Esophagus mucosa (tissue), 1 donor: ENCODE results near the gene PTPRN2. TPM values are rescaled to one million over a fixed set of nuclear protein-coding genes. Genes with fewer than 3 reads are reported as not detected.

Experiments used
- ATAC-seq: fragments of 200-7000 bp; cut with Tn5 transposase; one replicate; pipeline ENCODE4 v1.9.1; 2020
- total RNA-seq: library from RNA; stranded (reverse); gene quantifications from one replicate; pipeline ENCODE4 v1.2.4, GENCODE V29; 2023
- donor health status: DM: yes; HTN: yes; CAD: no.

Gene PTPRN2
- total RNA-seq, 1 donor from 2014 or later: 0.44 TPM

DNA sequence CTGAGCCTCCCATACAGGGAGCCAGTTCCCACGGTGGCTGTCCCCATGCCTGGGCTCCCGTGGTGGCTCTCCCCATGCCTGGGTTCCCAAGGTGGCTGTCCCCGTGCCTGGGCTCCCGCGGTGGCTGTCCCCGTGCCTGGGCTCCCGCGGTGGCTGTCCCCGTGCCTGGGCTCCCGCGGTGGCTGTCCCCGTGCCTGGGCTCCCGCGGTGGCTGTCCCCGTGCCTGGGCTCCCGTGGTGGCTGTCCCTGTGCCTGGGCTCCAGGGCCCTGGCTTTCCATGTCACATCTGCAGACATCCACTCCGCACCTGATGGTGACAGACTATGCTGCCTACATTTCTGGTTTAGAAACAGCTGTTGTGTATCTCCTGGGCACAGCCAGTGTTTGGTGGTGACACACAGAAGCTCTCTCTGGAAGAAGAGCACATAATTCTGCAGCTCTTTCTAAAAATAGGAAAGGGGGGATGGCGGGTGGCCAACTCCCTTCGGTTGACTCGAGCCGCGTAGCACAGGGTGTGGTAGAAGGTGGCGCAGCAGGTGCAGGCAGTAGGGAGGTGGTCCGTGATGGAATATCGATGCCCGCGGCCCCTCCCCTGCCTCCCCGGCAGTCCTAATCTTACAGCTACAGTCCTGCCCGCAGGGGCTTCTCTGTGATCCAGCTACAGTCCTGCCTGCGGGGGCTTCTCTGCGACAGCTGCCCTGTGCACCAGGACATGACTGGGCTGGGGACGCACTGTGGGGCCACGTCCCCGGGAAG, 999.6 kb downstream of the PTPRN2 start:
- no peak for ATAC-seq

DNA sequence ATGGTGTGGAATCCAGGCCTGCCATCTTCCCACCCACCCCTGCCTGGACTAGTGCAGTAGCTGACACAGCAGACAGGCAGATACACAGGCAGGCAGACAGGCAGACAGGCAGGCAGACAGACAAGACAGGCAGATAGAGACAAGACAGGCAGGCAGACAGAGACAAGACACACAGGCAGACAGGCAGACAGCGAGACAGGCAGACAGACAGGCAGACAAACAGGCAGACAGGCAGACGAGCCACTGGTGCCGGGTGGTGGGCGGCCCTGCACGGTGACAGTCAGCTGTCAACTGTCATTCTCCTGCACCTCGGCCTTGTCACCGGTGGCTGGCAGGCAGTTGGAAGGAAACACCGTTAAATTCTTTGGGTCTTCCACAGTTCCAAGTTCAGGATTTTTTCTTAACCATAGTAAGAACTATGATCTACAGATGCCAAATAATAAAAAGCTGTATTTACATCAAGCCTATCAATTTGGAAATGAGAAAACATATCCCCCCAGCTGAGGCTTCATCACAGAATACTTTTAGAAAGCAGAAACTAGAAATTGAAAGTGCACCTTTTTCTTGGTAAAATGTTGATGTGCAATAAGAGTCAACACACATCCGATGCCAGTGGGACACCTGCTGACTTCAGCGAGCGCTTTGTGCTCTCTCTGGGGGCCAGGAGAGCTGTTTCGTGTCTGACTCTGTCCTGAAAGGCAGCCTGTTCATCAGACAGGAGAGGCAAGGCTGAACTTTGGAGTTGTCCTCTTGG, 1000.4 kb downstream of the PTPRN2 start:
- no peak for ATAC-seq

DNA sequence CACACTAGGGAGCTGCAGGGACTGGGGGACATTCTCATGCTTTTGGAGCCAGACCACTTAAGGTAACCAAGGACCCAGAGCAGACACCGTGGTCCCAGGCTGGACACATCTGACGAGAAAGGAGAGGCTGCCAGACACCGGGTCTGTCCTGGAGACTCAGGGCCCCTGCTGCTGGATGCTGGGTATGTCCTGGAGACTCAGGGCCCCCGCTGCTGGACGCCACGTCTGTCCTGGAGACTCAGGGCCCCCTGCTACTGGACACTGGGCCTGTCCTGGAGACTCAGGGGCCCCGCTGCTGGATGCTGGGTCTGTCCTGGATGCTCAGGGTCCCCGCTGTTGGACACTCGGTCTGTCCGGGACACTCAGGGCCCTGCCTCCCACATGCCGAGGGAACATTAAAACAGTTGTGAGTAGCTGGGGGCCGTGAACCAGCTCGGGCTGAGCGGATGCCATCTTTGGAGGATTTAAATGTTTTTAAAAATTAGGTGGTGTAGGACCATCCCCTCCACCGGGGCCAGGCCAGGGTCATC, 1001.1 kb downstream of the PTPRN2 start:
- no peak for ATAC-seq

DNA sequence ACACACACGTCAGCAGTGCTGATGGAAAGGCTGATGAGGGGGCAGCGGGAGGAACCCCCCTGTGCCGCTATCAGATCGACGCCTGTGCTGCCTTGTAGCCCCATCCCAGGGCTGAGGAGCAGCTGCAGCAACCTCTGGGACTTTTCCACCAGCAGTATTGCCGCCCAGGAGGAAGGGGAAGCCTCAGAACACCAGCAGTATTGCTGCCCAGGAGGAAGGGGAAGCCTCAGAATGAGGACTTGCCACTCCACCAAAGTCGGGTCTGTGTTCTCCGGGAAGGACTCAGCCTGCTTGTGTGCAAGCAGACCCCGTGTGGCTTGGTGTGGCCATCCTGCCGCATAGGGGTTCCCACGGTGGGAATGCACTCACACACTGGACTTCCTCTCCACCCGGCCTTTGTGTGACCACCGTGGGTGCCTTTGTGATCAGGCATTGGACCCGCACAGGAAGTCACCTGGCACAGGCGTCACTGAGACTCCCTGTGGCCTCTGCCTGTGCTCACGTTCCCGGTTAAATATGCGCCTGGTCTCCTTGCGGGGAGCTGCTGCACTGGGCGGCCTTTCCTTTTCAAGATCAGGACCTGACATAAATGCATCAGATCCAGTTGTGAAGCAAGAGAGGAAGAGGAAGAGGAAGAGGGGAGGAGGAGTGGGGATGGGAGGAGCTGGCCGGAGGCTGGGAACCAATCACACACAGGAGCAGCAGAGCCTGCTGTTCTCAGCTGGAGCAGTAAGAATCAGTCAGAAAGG, 1002.3 kb downstream of the PTPRN2 start:
- no peak for ATAC-seq

DNA sequence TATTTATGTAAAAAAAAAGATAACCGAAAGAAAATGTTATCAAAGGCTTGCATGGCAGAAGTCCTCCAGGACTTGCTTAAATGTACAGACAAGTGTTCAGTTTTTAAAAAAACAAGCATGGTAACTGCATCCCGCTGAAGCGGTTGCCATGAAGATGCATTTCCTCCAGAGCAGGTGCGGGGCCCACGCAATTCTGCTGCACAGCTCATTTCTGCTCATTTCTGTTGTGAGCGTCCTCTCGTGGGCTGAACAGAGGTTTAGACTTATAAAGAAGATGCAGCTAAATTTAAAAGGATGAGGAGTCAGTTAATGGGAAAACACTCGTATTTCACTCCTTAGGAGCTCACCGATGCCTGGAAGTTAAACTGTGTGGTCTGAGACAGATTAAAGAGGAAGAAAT, 1003.2 kb downstream of the PTPRN2 start:
- no peak for ATAC-seq

DNA sequence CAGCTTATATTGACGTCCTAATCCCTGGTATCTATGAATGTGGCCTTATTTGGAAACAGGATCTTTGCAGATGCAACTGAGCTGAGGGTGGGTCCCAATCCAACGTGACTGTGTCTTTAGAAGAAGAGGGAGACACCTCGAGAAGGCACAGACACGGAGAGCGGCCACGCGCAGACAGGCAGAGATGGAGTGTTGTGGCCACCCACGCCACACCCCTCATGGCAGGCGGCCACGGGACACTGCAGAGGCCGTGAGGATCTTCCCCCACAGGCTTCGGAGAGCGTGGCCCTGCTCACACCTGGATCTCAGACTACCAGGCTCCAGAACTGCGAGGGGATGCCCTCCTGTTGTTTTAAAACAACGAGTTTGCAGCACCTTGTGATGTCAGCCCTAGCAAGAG, 1005.9 kb downstream of the PTPRN2 start:
- no peak for ATAC-seq

DNA sequence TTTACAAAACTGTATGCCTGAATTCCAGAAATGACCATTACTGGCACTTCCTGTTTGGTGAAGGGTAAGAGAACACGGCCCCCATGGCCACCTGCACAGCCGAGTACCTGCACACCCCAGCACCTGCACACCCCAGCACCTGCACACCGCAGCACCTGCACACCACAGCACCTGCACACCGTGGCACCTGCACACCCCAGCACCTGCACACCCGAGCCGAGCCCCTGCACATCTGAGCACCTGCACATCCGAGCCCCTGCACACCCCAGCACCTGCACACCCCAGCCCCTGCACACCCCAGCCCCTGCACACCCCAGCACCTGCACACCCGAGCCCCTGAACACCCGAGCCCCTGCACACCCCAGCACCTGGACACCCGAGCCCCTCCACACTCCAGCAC, 1007.3 kb downstream of the PTPRN2 start:
- no peak for ATAC-seq

DNA sequence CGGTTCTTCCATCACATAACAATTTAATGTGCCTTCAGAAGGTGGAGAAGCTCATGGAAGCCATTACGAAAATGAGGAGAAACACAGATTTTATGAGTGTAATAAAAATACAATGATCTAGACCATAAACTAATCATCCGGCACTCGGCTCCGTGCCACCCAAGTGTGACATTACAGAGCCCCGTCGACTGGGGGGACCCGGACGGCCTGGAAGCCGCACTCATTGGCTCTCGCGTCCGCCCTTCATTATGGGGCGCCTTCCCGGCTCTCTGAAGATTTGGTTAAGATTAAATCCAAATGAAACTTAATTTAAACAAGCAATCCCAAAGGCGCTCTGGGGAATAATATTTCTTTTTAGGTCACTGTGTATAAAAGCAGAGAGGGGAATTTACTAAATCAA, 1008.2 kb downstream of the PTPRN2 start:
- no peak for ATAC-seq

DNA sequence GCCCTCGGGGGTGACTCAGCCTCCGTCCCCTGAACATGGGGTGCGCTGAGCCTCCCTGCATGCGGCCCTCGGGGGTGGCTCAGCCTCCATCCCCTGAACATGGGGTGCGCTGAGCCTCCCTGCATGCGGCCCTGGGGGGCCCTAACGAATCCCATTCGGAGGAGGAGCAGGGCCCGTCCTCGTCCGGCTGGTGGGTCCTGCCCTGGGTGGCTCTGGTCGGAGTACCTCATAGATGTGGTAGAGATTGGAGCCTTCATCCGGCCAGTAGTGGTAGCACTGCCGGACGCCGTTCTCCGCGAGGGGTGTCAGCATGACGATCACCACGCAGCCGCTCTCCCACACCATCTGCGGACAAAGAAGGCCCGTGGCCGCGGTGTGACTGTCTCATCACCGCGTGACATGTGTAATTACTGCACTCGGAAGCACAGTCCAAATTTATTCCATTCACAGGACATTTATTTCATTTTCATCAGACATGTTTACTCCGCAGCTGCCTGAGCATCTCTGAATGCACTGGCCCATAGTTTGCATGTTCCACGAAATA, 1009.8 kb downstream of the PTPRN2 start:
- ATAC-seq: no peak

DNA sequence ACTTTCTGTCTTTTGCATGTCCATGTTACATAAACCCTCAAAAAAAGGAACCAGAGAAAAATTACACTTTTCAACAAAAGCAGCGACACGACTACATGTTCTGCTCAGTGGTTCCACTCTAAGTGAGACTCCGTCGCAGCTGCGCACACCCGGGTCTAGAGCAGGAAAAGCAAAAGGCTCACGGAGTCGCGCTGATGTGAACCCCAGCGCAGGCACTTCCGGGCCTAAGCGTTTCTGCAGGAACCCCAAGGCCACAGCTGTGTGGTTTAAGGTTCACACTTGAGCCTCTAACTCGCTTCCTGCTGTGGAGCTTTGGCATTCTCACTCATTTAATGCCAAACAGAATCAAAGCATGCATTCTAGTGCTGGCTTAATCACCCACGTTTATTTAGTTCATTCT, 1010.6 kb downstream of the PTPRN2 start:
- no peak for ATAC-seq

DNA sequence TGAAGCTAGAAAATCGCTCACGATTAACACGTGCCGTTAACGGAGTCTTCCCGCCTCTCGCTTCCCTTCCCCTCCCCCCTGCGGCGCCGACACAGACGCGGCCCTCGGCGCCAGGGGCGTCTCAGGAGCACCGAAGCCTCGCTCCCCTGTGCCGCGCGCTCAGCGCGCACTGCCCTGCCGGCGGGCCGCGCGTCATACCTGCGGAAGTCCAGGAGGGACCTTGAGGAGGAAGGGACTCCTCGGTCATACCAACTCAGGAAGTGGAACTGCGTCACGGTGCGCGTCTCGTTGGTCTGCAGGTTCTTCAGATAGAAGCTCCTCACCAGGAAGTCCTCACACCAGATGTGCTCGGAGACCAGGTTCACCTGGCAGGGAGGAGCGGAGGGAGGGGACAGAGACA, 1011.2 kb downstream of the PTPRN2 start:
- ATAC-seq: peak; percentile 46

DNA sequence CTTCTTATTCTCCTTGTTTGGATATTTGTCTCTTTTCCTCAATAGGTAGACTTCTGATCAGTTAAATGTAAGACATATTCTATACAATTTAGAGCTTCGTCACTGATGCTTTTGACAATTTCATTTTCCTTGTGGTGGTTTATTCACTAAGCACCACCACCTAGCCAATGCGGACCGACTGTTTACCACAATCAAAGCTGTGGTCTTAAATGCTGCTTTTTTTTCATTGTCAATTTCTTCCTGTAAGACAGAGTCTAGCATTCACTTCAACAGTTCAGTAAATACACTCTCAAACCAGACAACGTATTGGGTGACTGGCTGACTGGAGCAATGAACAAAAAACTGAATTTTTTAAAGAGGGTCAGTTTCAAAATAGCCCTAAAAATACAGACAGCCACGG, 1011.8 kb downstream of the PTPRN2 start:
- ATAC-seq: no peak

DNA sequence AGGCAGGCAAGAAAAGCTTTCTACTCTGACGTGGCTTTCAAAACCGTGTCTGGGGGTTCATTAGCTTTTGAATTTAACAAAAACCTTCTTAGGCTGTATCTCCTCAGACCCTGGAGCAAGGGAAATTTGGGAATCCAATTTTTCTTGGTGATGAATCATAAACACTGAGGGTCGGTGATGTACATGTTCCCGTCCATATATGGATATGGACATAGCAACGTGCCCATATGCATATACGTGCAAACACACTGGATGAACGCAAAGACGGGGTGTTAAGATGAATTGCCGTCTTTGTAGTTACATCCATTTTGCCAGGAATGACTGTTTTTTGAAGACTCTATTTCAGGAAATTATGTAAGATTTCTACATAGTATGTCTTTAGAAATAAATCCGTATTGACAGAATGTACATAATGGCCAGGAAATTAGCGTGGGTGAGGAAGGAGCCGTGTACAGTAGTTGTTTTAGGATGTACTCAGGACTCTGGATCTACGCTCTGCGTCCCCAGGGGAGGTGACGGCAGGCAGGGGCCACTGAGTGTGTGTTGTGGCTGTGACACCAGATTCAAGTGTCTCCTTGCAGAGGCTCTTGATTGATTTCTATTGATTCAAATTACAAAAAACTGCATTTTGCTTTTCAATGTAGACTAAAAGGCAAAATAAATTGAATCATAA, 1012.6 kb downstream of the PTPRN2 start:
- no peak for ATAC-seq

DNA sequence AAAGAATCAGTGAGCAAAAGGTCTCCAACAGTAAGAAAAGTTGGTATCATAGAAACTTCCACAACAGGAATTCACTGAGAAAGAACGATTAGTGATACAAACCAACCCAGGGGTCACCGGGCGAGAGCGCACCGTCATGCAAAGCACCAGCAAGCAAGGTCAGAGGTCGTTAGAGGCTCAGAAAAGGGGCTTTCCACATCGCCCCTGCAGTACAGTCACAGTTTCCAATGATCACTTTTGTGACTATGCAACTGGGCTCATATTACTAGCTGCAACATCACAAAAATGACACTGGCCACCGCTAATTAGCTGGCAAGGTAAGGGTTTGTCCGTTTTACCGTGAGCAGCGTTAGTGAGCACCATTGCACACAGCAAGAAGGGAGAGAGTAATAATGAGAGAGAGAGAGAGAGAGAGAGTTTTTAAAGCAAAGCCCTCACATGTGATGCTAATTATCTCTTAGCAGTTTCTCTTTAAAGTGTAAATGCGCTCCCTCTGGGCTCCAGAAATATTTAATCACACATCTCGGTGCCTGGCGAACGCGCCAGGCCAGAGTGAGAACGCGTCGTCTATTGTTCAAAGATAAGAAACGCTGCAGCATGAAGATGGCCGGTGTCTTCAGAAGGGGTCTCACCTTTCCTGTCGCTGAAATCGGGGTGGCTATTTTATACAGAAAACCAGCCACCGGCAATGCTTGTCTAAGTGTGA, 1013.4 kb downstream of the PTPRN2 start:
- ATAC-seq: no peak

DNA sequence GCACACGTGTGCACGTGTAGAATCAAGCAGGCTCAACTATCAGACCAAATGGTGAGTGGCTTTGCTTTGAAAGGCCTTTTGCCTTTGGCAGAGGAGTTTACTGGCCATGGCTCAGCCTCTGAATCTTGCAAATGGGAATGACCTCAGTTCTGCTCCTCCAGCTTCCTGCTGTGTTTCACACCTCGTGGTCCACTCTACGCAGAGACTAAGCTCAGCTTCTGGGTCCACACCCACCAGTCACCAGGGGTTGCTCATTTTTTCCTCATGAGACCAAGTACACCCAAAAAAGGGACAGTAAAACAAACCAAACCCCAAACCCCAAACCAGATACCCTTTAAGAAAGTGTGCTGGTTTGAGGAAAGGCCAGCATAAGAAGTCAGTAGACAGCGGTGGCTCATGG, 1014.4 kb downstream of the PTPRN2 start:
- ATAC-seq: no peak

DNA sequence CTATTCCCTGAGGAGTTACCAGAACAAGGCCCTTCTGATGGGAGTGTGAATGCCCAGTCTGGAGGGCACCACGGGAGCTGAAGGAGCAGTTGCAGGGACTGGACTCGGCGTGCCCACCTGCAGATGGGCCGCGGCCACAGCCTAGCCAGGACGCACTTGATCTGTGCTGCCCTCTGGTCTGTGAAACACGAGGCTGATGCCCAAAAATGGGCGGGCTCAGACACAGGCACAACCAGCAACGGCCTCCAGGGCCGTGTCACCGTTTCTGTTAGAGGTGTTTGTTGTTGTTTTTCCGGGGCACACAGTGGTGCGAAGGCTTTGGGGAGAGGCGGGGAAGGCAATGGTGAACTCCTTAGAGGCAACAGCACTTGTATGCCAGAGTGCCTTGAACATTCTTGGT, 1015.0 kb downstream of the PTPRN2 start:
- no peak for ATAC-seq

DNA sequence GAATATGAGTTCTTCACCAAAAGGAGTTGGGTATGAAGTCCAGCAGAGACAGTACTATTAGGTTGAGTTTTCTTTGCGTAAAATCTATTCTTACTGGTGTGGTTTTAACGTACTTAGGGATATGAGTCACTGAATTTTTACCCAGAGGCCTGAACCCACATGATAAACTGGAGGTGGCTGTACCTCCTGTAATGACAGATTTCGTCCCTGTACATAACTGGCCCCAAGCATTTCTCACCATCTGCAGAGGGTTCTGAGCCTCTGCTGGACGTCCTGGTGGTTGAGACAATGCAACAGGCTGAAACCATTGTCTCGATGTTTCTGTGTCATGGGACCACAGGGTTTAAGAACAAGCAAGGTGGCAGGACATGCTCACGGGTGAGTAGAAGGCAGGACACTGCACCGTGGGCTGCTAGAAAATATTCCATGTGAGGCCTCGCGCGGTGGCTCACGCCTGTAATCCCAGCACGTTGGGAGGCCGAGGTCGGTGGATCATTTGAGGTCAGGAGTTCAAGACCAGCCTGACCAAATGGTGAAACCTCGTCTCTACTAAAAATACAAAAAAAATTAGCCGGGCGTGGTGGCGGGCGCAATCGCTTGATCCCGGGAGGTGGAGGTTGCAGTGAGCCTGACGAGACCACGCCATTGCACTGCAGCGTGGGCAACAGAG, 1017.0 kb downstream of the PTPRN2 start:
- ATAC-seq: no peak

DNA sequence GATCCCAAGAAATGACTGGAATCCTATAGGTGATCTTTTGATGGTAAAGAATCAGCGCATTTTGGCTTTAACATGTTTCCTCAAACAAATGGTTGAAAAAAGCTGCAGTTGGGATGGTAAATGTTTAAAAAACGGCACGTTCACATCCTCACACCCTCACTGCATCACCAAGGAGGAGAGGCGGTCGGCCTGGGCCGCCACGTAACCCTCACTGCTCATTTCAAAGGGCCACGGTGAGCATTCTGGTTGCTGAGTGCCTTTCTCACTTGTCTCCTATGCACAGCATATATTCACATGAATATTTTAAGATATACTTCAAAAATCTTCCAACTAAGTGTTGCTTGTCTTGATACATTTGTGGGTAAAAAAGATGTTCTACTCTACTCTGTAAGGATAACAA, 1017.7 kb downstream of the PTPRN2 start:
- no peak for ATAC-seq

DNA sequence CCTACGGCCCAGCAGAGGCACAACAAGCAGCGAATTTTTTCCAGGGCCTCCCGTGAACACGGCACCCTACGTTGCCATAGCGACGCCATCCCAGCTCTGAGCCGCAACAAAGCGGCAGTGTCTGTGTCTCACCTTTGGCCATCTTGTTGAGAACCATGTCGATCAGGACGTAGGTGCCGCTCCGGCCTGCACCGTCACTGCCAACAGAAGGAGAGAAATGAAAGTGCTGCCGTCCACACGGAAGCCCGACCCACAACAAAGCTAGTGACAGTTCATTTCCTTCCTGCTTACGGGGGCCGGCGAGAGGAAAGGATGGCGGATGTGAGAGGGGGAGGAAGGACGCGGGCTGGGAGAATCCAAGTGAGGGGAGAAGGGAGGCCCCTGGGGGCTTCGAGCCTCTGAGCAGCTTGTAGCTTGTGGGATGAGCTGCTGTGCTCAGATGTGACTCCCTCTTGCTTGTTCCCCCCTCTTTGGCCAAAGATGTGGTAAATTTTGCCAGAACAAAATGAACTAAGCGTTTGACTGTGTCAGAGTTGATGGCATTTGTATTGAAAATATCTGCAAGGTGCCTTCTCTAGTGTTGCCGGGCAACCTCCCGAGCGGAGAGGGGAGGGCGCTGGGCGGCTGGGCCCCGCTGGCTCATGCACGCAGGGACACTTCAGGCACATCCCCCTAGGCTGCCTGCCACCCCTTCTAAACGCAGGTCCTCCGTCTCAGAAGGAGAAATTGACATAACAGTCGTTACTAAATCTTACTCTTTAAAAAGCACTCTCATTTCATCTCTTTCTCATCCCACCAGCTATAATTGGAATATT, 1018.6 kb downstream of the PTPRN2 start:
- ATAC-seq: peak; percentile 46

DNA sequence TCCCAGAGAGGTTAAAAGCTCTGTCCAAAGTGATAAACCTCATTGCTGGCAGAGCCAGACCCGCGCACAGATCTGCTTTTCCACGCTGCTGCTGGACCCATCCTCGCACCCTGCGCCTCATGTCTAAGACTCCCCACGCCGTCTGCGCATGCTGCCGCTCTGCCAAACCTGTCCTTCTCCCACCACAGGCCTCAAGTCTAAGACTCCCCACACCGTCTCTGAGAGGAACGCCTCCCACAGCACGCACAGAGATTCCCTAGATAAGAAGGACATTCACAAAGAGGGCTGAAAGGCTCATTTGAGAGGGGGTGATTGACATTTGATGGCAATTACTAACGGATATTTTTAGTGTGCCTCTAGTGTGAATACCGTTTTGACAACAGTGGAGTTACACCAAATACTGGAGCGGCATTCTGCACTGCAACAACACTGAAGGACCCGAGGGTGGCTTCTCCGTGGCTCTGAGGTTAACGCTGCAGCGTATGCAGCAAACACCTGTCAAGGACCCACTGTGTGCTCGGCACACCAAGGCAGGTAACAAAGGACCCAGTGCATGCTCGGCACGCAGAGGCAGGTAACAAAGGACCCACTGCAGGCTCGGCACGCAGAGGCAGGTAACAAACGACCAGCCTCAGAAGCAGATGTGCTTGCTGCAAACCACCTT, 1019.4 kb downstream of the PTPRN2 start:
- ATAC-seq: peak; percentile 14
